ENCODE measurements around the gene PRELID3B. TPM values are rescaled to one million over a fixed set of nuclear protein-coding genes. Genes with fewer than 3 reads are reported as not detected.
A peak's percentile ranks its signal among the peaks of the same experiment; 100 is the strongest.

Gene PRELID3B
- total and polyA plus RNA-seq, 2 of the 13 experiments (the other 11 are each of a cell fraction or from before 2014, with no cell fraction given): 23.3 to 42.6 TPM

DNA sequence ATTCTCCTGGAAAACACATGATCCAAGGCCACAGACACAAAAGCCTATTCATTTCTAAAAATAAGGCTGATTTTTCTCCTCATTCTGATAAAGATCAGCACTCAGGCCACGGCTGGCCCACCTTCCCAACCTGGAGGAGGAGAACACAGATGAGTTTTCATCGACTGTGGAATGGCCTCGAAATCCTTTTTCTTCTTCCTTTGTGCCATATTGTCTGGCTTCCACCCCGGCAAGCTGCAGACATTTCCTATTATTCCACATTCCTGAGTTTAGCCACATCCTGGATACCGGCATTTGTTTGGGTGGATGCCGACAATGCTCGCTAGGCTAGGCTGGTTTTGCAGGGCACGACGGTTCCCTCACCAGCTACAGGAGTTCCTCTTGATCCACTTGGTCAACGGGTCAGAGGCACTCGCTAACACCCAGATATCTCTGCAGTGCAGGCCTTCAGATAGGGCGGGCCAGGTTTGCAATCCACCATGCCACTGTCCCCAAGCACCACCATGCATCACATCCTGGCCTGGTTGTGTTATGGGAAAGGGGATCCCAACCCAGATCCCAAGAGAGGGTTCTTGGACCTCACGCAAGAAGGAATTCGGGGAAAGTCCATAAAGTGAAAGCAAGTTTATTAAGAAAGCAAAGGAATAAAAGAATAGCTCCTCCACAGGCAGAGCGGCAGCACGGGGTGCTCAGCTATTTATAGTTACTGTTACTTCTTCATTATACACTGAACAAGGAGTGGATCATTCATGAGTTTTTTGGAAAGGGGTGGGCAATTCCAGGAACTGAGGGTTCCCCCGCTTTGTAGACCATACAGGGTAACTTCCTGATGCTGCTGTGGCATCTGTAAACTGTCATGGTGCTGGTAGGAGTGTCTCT, 31.4 kb downstream of the PRELID3B start (continued):
- TF ChIP-seq, protein P1, sequence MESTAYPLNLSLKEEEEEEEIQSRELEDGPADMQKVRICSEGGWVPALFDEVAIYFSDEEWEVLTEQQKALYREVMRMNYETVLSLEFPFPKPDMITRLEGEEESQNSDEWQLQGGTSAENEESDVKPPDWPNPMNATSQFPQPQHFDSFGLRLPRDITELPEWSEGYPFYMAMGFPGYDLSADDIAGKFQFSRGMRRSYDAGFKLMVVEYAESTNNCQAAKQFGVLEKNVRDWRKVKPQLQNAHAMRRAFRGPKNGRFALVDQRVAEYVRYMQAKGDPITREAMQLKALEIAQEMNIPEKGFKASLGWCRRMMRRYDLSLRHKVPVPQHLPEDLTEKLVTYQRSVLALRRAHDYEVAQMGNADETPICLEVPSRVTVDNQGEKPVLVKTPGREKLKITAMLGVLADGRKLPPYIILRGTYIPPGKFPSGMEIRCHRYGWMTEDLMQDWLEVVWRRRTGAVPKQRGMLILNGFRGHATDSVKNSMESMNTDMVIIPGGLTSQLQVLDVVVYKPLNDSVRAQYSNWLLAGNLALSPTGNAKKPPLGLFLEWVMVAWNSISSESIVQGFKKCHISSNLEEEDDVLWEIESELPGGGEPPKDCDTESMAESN (CRISPR knock-in tag; conservative IDR thresholded peaks at IDR 0.05): no peak
- TF ChIP-seq, protein P2, sequence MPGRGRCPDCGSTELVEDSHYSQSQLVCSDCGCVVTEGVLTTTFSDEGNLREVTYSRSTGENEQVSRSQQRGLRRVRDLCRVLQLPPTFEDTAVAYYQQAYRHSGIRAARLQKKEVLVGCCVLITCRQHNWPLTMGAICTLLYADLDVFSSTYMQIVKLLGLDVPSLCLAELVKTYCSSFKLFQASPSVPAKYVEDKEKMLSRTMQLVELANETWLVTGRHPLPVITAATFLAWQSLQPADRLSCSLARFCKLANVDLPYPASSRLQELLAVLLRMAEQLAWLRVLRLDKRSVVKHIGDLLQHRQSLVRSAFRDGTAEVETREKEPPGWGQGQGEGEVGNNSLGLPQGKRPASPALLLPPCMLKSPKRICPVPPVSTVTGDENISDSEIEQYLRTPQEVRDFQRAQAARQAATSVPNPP (CRISPR knock-in tag; IDR thresholded peaks at IDR 0.05): no peak
- TF ChIP-seq CHD4 (IDR thresholded peaks at IDR 0.05; ENCODE audit: borderline replicate concordance, low read length) (no peak), HNF4G (IDR thresholded peaks at IDR 0.05; ENCODE audit: borderline replicate concordance, low read depth, low read length) (no peak), HNF4G (CRISPR knock-in tag; IDR thresholded peaks at IDR 0.05; ENCODE audit: borderline replicate concordance, low read depth) (no peak), HMGA1 (CRISPR knock-in tag; conservative IDR thresholded peaks at IDR 0.05) (no peak), CTCF (CRISPR knock-in tag; IDR thresholded peaks at IDR 0.05) (no peak), PHF8 (CRISPR knock-in tag; IDR thresholded peaks at IDR 0.05) (no peak; the same call in 1 of the 2 replicates), ZMYM2 (CRISPR knock-in tag; IDR thresholded peaks at IDR 0.05) (peak; percentile 57; the same call in 1 of the 2 replicates), SETDB1 (CRISPR knock-in tag; IDR thresholded peaks at IDR 0.05; ENCODE audit: borderline replicate concordance) (no peak), ZNF383 (CRISPR knock-in tag; IDR thresholded peaks at IDR 0.05; ENCODE audit: borderline replicate concordance) (no peak), NBN (conservative IDR thresholded peaks at IDR 0.05) (no peak), ZNF530 (CRISPR knock-in tag; IDR thresholded peaks at IDR 0.05; ENCODE audit: low read depth) (no peak), NR1H2 (CRISPR knock-in tag; IDR thresholded peaks at IDR 0.05; ENCODE audit: borderline replicate concordance, low read depth) (no peak), ZNF547 (CRISPR knock-in tag; IDR thresholded peaks at IDR 0.05) (peak; percentile 69; the same call in 1 of the 2 replicates), RARA (CRISPR knock-in tag; IDR thresholded peaks at IDR 0.05) (peak; percentile 15; the same call in 1 of the 2 replicates), ERF (CRISPR knock-in tag; IDR thresholded peaks at IDR 0.05) (no peak), MAFG (CRISPR knock-in tag; IDR thresholded peaks at IDR 0.05) (no peak), KDM1A (CRISPR knock-in tag; IDR thresholded peaks at IDR 0.05) (no peak), ZFY (CRISPR knock-in tag; IDR thresholded peaks at IDR 0.05) (no peak), RBM22 (optimal IDR thresholded peaks at IDR 0.05; ENCODE audit: low read length) (no peak), ZNF12 (CRISPR knock-in tag; IDR thresholded peaks at IDR 0.05) (no peak)
- TF ChIP-seq, protein P3, sequence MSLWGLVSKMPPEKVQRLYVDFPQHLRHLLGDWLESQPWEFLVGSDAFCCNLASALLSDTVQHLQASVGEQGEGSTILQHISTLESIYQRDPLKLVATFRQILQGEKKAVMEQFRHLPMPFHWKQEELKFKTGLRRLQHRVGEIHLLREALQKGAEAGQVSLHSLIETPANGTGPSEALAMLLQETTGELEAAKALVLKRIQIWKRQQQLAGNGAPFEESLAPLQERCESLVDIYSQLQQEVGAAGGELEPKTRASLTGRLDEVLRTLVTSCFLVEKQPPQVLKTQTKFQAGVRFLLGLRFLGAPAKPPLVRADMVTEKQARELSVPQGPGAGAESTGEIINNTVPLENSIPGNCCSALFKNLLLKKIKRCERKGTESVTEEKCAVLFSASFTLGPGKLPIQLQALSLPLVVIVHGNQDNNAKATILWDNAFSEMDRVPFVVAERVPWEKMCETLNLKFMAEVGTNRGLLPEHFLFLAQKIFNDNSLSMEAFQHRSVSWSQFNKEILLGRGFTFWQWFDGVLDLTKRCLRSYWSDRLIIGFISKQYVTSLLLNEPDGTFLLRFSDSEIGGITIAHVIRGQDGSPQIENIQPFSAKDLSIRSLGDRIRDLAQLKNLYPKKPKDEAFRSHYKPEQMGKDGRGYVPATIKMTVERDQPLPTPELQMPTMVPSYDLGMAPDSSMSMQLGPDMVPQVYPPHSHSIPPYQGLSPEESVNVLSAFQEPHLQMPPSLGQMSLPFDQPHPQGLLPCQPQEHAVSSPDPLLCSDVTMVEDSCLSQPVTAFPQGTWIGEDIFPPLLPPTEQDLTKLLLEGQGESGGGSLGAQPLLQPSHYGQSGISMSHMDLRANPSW (CRISPR knock-in tag; IDR thresholded peaks at IDR 0.05; ENCODE audit: borderline replicate concordance): no peak

Measured in HepG2 (cell line).